HEK293 (cell line): ENCODE data around the gene IL12B.
A peak's percentile ranks its signal among the peaks of the same experiment; 100 is the strongest.

Source experiments
- BCL11B ChIP-seq: fragments of 450-650 bp; formaldehyde crosslinking; IDR thresholded peaks from 2 replicates; pipeline ENCODE4 v1.5.1; 2016; ENCODE audit warnings: low read depth, missing biosample characterization, missing genetic modification characterization
- FEZF1 ChIP-seq: fragments of 450-650 bp; formaldehyde crosslinking; IDR thresholded peaks from 2 replicates; pipeline ENCODE4 v1.5.1; 2016; ENCODE audit warnings: missing biosample characterization, missing genetic modification characterization
- GLI2 ChIP-seq: fragments of 450-650 bp; formaldehyde crosslinking; IDR thresholded peaks from 2 replicates; pipeline ENCODE4; 2017; ENCODE audit warnings: missing biosample characterization, missing genetic modification characterization, low read depth, borderline replicate concordance
- GLIS1 ChIP-seq: fragments of 450-650 bp; formaldehyde crosslinking; IDR thresholded peaks from 2 replicates; pipeline ENCODE4 v1.5.1; 2016; ENCODE audit warnings: missing biosample characterization, missing genetic modification characterization
- IKZF3 ChIP-seq: fragments of 450-650 bp; IDR thresholded peaks from 2 replicates; pipeline ENCODE4 v1.5.0; 2018; ENCODE audit warnings: missing biosample characterization, mild to moderate bottlenecking, missing genetic modification characterization, moderate library complexity
- PRDM1 ChIP-seq: fragments of 450-650 bp; formaldehyde crosslinking; IDR thresholded peaks from 2 replicates; pipeline ENCODE4; 2016; ENCODE audit warnings: missing biosample characterization, missing genetic modification characterization
- ZBTB17 ChIP-seq: fragments of 450-650 bp; formaldehyde crosslinking; IDR thresholded peaks from 2 replicates; pipeline ENCODE4 v1.5.1; 2016; ENCODE audit warnings: missing biosample characterization, missing genetic modification characterization
- ZBTB20 ChIP-seq: fragments of 450-650 bp; formaldehyde crosslinking; IDR thresholded peaks from 2 replicates; pipeline ENCODE4 v1.5.1; 2016; ENCODE audit warnings: missing biosample characterization, missing genetic modification characterization
- ZBTB21 ChIP-seq: fragments of 450-650 bp; formaldehyde crosslinking; IDR thresholded peaks from 2 replicates; pipeline ENCODE4 v1.5.1; 2017; ENCODE audit warnings: missing biosample characterization, missing genetic modification characterization
- ZBTB8A ChIP-seq: fragments of 450-650 bp; formaldehyde crosslinking; IDR thresholded peaks from 2 replicates; pipeline ENCODE4 v1.5.1; 2016; ENCODE audit warnings: missing biosample characterization, missing genetic modification characterization
- ZFP37 ChIP-seq: fragments of 450-650 bp; formaldehyde crosslinking; IDR thresholded peaks from 2 replicates; pipeline ENCODE4 v1.5.1; 2016; ENCODE audit warnings: missing biosample characterization, missing genetic modification characterization
- ZNF140 ChIP-seq: fragments of 450-650 bp; formaldehyde crosslinking; IDR thresholded peaks from 2 replicates; pipeline ENCODE4 v1.5.1; 2016; ENCODE audit warnings: missing biosample characterization, missing genetic modification characterization
- ZNF184 ChIP-seq: fragments of 450-650 bp; IDR thresholded peaks from 2 replicates; pipeline ENCODE4 v1.5.1; 2018; ENCODE audit warnings: missing biosample characterization, mild to moderate bottlenecking, missing genetic modification characterization
- ZNF404 ChIP-seq: fragments of 450-650 bp; formaldehyde crosslinking; IDR thresholded peaks from 2 replicates; pipeline ENCODE4 v1.5.1; 2017; ENCODE audit warnings: missing biosample characterization, missing genetic modification characterization
- ZNF549 ChIP-seq: fragments of 450-650 bp; IDR thresholded peaks from 2 replicates; pipeline ENCODE4 v1.5.1; 2018; ENCODE audit warnings: missing biosample characterization, missing genetic modification characterization, mild to moderate bottlenecking, inconsistent platforms, moderate library complexity
- ZNF558 ChIP-seq: fragments of 450-650 bp; formaldehyde crosslinking; IDR thresholded peaks from 2 replicates; pipeline ENCODE4 v1.5.1; 2016; ENCODE audit warnings: missing biosample characterization, missing genetic modification characterization
- ZNF561 ChIP-seq: fragments of 450-650 bp; IDR thresholded peaks from 2 replicates; pipeline ENCODE4 v1.5.1; 2018; ENCODE audit warnings: missing biosample characterization, missing genetic modification characterization, borderline replicate concordance
- ZNF571 ChIP-seq: fragments of 450-650 bp; formaldehyde crosslinking; IDR thresholded peaks from 2 replicates; pipeline ENCODE4 v1.5.0; 2017; ENCODE audit warnings: missing biosample characterization, missing genetic modification characterization
- ZNF585B ChIP-seq: fragments of 450-650 bp; formaldehyde crosslinking; IDR thresholded peaks from 2 replicates; pipeline ENCODE4 v1.5.1; 2016; ENCODE audit warnings: missing biosample characterization, missing genetic modification characterization
- ZNF600 ChIP-seq: fragments of 450-650 bp; formaldehyde crosslinking; IDR thresholded peaks from 2 replicates; pipeline ENCODE4 v1.5.1; 2016; ENCODE audit warnings: missing biosample characterization, missing genetic modification characterization
- ZNF626 ChIP-seq: fragments of 450-650 bp; sonication (Bioruptor Pico); formaldehyde crosslinking; IDR thresholded peaks from 2 replicates; pipeline ENCODE4 v1.5.1; 2018; ENCODE audit warnings: missing biosample characterization, missing genetic modification characterization, inconsistent platforms
- ZNF768 ChIP-seq: fragments of 450-650 bp; formaldehyde crosslinking; IDR thresholded peaks from 2 replicates; pipeline ENCODE4 v1.5.1; 2018; ENCODE audit warnings: missing biosample characterization, mild to moderate bottlenecking, missing genetic modification characterization
- ZNF785 ChIP-seq: fragments of 450-650 bp; formaldehyde crosslinking; IDR thresholded peaks from 2 replicates; pipeline ENCODE4 v1.5.1; 2016; ENCODE audit warnings: missing biosample characterization, missing genetic modification characterization
- ZNF830 ChIP-seq: fragments of 450-650 bp; IDR thresholded peaks from 2 replicates; pipeline ENCODE4 v1.5.0; 2018; ENCODE audit warnings: missing biosample characterization, missing genetic modification characterization, low read depth, mild to moderate bottlenecking, moderate library complexity
- ZSCAN18 ChIP-seq: fragments of 450-650 bp; formaldehyde crosslinking; IDR thresholded peaks from 2 replicates; pipeline ENCODE4 v1.5.1; 2016; ENCODE audit warnings: missing biosample characterization, missing genetic modification characterization
- ZSCAN30 ChIP-seq: fragments of 450-650 bp; IDR thresholded peaks from 2 replicates; pipeline ENCODE4 v1.5.1; 2018; ENCODE audit warnings: missing biosample characterization, mild to moderate bottlenecking, missing genetic modification characterization, moderate library complexity
- TF ChIP-seq, protein P1 (sequence below): fragments of 450-650 bp; formaldehyde crosslinking; IDR thresholded peaks from 2 replicates; pipeline ENCODE4 v1.5.1; 2016; ENCODE audit warnings: missing biosample characterization, missing genetic modification characterization
- TF ChIP-seq, protein P2 (sequence below): fragments of 450-650 bp; formaldehyde crosslinking; IDR thresholded peaks from 2 replicates; pipeline ENCODE4 v1.5.1; 2016; ENCODE audit warnings: missing biosample characterization, missing genetic modification characterization
- TF ChIP-seq, protein P3 (sequence below): fragments of 450-650 bp; formaldehyde crosslinking; IDR thresholded peaks from 2 replicates; pipeline ENCODE4 v1.5.1; 2016; ENCODE audit warnings: missing biosample characterization, missing genetic modification characterization, borderline replicate concordance
- TF ChIP-seq, protein P4 (sequence below): fragments of 450-650 bp; formaldehyde crosslinking; IDR thresholded peaks from 2 replicates; pipeline ENCODE4 v1.5.1; 2017; ENCODE audit warnings: missing biosample characterization, missing genetic modification characterization

The IL12B gene

DNA sequence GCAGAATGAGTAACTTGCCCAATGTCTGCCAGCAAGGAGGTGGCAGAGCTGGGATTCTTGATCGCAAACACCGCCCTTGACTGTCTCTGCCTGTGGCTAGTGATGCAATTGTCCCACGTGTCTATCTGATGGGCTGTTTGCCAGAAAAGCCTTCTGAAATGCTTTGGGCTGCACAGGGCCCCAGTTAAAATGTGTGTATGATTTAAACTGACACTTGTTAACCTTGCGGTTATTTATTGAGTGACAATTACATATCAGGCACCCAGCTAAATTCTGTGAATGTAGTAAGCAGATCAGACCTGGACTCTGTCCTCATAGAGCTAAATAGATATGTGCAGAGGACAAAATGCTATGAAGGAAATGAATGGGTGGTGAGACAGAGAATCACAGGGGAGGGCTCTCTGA is 11.6 kb upstream of the IL12B start (continued):
- no peak for TF ChIP-seq ZNF404 (tag by site-specific recombination)
- TF ChIP-seq ZSCAN18, result 0 out of 2 replicates have a peak, but pooled peaks have one; percentile 11
- TF ChIP-seq ZNF571, result no peak
- TF ChIP-seq, protein P1, sequence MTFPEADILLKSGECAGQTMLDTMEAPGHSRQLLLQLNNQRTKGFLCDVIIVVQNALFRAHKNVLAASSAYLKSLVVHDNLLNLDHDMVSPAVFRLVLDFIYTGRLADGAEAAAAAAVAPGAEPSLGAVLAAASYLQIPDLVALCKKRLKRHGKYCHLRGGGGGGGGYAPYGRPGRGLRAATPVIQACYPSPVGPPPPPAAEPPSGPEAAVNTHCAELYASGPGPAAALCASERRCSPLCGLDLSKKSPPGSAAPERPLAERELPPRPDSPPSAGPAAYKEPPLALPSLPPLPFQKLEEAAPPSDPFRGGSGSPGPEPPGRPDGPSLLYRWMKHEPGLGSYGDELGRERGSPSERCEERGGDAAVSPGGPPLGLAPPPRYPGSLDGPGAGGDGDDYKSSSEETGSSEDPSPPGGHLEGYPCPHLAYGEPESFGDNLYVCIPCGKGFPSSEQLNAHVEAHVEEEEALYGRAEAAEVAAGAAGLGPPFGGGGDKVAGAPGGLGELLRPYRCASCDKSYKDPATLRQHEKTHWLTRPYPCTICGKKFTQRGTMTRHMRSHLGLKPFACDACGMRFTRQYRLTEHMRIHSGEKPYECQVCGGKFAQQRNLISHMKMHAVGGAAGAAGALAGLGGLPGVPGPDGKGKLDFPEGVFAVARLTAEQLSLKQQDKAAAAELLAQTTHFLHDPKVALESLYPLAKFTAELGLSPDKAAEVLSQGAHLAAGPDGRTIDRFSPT (tag by site-specific recombination), result peak; percentile 94
- no peak; the same call in 1 of the 2 replicates for TF ChIP-seq ZNF600 (tag by site-specific recombination)
- TF ChIP-seq ZBTB17 (tag by site-specific recombination), result peak; percentile 92
- peak; percentile 43; the same call in 1 of the 2 replicates for TF ChIP-seq ZNF558 (tag by site-specific recombination)
- TF ChIP-seq, protein P2, sequence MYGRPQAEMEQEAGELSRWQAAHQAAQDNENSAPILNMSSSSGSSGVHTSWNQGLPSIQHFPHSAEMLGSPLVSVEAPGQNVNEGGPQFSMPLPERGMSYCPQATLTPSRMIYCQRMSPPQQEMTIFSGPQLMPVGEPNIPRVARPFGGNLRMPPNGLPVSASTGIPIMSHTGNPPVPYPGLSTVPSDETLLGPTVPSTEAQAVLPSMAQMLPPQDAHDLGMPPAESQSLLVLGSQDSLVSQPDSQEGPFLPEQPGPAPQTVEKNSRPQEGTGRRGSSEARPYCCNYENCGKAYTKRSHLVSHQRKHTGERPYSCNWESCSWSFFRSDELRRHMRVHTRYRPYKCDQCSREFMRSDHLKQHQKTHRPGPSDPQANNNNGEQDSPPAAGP (tag by site-specific recombination), result peak; percentile 82
- TF ChIP-seq, protein P3, sequence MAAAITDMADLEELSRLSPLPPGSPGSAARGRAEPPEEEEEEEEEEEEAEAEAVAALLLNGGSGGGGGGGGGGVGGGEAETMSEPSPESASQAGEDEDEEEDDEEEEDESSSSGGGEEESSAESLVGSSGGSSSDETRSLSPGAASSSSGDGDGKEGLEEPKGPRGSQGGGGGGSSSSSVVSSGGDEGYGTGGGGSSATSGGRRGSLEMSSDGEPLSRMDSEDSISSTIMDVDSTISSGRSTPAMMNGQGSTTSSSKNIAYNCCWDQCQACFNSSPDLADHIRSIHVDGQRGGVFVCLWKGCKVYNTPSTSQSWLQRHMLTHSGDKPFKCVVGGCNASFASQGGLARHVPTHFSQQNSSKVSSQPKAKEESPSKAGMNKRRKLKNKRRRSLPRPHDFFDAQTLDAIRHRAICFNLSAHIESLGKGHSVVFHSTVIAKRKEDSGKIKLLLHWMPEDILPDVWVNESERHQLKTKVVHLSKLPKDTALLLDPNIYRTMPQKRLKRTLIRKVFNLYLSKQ (tag by site-specific recombination), result no peak
- TF ChIP-seq ZNF830 (tag by site-specific recombination), result no peak
- no peak for TF ChIP-seq ZNF768 (tag by site-specific recombination)
- peak; percentile 64; the same call in 1 of the 2 replicates for TF ChIP-seq ZBTB21 (tag by site-specific recombination)
- no peak for TF ChIP-seq BCL11B (tag by site-specific recombination)
- no peak for TF ChIP-seq ZNF585B
- peak; percentile 95 for TF ChIP-seq ZNF184 (tag by site-specific recombination)
- TF ChIP-seq ZNF140 (tag by site-specific recombination), result no peak
- TF ChIP-seq GLIS1 (tag by site-specific recombination), result peak; percentile 53; the same call in 1 of the 2 replicates
- TF ChIP-seq ZBTB8A (tag by site-specific recombination), result peak; percentile 98
- TF ChIP-seq PRDM1 (tag by site-specific recombination), result no peak
- peak; percentile 79 for TF ChIP-seq IKZF3 (tag by site-specific recombination)
- TF ChIP-seq ZNF549, result peak; percentile 86
- peak; percentile 58; the same call in 1 of the 2 replicates for TF ChIP-seq ZNF626 (tag by site-specific recombination)
- peak; percentile 75 for TF ChIP-seq ZNF561 (tag by site-specific recombination)
- TF ChIP-seq FEZF1, result peak; percentile 92
- peak; percentile 85; the same call in 1 of the 2 replicates for TF ChIP-seq GLI2 (tag by site-specific recombination)
- TF ChIP-seq ZNF785, result no peak
- TF ChIP-seq, protein P4, sequence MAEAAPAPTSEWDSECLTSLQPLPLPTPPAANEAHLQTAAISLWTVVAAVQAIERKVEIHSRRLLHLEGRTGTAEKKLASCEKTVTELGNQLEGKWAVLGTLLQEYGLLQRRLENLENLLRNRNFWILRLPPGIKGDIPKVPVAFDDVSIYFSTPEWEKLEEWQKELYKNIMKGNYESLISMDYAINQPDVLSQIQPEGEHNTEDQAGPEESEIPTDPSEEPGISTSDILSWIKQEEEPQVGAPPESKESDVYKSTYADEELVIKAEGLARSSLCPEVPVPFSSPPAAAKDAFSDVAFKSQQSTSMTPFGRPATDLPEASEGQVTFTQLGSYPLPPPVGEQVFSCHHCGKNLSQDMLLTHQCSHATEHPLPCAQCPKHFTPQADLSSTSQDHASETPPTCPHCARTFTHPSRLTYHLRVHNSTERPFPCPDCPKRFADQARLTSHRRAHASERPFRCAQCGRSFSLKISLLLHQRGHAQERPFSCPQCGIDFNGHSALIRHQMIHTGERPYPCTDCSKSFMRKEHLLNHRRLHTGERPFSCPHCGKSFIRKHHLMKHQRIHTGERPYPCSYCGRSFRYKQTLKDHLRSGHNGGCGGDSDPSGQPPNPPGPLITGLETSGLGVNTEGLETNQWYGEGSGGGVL (tag by site-specific recombination), result peak; percentile 31; the same call in 1 of the 2 replicates
- peak; percentile 26; the same call in 1 of the 2 replicates for TF ChIP-seq ZBTB20
- peak; percentile 56; the same call in 1 of the 2 replicates for TF ChIP-seq ZSCAN30 (tag by site-specific recombination)
- TF ChIP-seq ZFP37 (tag by site-specific recombination), result no peak
